HG02588 (cell line): ENCODE data around the gene ILDR2.

ENCODE experiments used
- ATAC-seq: cut with Tn5 transposase; IDR thresholded peaks from one replicate; pipeline ENCODE4 v1.9.1; 2021; ENCODE audit warnings: mild to moderate bottlenecking, moderate library complexity; ENCODE audit not compliant: unreplicated experiment

ILDR2 gene, protein sequence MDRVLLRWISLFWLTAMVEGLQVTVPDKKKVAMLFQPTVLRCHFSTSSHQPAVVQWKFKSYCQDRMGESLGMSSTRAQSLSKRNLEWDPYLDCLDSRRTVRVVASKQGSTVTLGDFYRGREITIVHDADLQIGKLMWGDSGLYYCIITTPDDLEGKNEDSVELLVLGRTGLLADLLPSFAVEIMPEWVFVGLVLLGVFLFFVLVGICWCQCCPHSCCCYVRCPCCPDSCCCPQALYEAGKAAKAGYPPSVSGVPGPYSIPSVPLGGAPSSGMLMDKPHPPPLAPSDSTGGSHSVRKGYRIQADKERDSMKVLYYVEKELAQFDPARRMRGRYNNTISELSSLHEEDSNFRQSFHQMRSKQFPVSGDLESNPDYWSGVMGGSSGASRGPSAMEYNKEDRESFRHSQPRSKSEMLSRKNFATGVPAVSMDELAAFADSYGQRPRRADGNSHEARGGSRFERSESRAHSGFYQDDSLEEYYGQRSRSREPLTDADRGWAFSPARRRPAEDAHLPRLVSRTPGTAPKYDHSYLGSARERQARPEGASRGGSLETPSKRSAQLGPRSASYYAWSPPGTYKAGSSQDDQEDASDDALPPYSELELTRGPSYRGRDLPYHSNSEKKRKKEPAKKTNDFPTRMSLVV

DNA sequence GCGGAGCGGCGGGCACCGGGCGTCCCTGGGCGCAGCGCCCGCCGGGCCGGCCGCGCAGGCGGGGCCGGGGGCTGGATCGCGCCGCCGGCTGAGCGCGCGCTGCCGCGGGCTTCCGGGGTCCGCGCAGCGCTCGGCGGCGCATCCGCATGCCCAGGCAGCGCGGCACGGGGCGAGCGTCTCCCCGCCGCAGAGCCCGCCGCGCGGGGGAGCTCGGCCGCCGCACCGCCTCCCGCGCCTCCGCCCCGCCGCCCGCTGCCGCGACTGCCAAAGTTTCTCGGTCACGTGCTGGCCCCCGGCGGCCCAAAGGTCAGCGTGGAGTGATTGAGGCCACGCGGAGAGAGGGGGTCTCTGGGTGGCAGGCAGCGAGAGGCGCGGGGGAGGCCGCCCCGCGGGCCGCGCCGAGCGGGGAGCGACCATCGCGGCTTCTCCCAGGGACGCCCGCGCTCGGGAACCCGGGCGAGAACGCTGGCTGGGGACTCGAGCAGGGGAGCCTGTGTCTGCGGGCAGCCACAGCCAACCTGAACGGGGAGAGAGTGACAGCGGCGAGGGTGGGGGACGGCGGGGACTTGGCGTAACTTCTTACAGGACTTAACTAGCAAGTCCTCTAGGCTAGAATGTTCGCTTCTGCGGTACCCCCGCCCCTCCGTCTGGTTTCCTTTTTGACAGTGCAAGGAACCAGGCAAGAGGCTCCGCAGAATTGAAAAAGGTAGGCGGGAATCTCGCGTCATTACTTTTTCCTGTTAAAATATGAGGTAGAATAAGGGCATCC is at the start of gene ILDR2:
Gene ILDR2, minus strand, starts transcription at position 180 of the 769 bp plus-strand sequence. CDS start 272 bp downstream, outside the sequence.
- peak; percentile 72 for ATAC-seq

DNA sequence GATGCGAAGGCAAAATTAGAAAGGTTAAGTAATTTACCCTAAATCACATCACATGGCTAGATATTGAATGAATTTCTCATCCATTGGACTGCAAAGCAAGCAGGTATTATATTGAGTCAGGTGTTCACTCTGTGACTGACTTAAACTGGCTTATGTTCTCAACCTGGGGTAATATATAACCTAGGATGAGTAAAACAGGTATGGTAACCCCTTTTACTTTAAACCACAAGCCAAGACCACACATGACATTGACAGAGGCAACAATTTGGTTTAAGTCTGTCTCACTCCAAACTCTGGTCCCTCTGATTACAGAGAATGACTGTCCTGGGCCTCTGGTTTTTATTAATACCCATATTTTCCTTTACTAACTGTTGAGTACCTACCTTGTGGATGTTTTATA is 47.0 kb upstream of the ILDR2 start:
- ATAC-seq, result no peak

DNA sequence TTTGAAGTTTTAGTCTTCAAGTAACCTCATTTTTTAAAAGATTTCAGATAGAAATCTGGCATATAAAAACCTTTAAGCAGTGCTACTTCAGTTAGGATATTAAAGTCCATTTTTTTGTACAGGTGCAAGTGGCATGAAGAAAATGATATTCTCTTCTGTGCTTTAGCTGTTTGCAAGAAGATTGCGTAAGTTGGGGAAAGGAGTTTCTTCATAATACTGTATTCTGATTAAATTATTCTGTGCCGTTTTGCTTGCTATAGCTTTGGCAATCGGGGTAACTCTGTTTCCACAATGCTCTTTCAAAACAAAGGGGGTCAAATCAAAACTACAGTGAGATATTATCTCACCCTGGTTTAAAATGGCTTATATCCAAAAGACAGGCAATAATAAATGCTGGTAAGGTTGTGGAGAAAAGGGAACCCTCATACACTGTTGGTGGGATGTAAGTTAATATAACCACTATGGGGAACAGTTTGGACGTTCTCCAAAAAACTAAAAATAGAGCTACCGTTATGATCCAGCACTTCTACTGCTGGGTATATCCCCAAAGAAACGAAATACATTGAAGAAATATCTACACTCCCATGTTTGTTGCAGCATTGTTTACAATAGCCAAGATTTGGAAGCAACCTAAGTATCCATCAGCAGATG is 40.9 kb upstream of the ILDR2 start:
- ATAC-seq, result no peak

DNA sequence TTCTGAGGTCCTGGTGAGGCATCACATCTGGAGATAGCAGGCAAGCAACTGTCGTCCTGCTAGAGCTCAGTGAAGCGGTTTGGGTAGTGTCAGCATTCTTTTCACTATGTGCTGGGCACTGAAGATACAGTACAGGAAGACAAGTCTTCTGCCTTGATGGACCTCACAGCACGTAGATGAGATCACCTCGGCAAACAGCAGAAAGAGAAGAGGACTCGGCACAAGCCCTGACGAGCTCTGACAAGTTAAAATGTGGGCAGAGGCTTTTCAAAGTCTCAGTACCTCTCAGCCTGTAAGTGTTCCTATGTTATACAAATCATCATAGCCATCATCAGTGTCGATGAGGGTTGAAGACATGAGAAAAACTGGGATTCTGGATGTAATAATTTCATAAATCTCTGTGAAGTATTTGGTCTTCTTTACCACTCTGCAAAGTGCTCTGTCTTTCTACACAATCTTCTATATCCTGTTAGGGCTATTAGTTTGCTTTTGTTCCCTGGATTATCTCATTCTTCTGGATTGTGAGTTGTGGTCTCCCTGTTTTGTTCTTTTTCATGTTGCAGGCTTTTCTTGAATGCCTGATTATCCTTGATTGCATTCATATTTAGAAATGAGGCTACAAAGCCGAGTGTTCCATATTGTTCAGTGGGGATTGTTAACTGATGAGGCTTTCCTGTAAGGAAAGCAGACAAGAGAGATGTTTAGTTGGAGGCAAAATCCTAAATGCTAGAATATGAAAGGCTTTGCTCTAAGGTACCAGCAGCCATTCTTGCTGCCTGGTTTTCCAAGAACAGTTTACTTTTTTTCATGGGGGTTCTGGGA is 38.0 kb upstream of the ILDR2 start:
- no peak for ATAC-seq

DNA sequence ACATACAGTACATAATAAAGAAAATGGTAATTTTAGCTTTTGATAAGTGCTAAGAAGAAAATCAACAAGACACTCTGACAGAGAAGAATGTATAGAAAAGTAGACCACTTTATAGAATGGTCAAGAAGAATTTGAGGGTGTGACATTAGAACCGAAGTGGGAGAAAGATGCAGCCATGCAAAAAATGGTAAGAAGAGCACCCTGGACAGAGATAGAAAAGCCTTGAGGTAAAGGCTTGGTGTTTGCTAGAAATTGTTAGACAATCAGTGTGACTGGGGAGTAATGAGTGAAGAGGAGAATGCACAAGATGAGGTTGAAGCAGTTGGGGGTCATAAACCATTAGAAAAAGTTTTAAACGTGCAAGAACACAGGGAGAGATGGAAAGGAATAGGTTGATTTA is 37.2 kb upstream of the ILDR2 start:
- ATAC-seq, result no peak

DNA sequence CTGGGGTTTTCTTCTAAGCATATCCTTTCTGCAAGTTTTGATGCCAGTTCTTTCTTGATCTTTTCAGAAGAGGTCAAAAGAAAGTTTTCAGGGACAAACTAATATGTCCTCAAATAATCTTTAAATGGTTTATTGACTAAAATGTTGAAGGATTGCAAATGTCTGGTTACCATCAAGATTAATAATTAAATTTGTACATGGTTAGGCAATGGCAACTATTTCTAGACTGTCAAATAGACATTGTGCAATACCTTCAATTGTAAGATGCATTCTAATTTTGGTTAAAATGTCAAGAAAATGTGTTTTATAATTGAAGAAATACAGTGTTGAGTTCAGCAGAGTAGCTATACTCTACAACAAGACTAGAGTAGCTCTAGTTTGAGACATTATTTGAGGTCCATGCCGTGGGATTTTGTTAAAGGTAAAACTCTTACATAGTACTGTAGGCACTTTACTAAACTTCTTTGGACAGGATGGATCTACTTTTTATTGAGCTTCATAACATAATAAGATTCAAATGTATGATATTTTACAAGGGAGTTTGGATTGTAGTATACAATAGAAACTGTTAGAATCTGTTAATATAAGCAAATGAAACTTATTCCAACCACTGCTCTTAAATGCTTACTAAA is 36.3 kb upstream of the ILDR2 start:
- ATAC-seq, result no peak

DNA sequence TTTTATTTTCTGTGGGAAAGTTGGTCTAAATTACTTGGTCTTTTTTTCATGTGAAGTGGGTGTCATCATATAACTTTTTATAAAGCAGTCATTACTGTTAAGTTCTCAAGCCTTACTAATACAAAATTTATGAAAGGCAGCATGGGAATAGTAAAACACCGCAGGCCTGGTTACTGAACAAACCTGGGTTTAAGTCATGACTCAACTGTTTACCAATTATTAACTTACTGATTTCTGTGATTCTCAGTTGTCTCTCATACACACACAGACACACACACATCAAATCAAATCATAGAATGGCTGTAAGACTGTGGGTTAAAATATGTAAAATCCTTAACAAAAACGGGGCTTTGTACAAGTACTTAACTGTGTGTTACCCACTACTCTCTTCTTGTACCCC is 28.4 kb upstream of the ILDR2 start:
- ATAC-seq, result no peak

DNA sequence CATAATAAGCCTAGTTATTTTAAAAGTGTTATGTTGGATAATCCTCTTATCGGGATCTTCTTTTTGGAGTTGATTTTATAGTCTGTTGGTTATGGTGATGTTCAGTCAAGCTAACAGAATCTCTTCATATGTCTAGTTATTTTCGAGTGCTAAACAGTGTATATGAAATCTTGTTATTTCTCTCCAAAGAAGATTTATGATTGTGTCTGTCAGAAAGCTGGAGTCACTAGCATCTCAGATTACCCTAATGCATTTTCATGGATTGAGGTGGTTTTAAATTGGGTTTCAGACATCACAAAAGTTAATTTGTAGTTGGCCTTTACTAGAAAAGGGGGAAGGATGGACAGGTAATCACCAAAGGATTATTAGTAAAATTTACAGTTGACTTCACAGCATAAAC is 27.0 kb upstream of the ILDR2 start:
- no peak for ATAC-seq

DNA sequence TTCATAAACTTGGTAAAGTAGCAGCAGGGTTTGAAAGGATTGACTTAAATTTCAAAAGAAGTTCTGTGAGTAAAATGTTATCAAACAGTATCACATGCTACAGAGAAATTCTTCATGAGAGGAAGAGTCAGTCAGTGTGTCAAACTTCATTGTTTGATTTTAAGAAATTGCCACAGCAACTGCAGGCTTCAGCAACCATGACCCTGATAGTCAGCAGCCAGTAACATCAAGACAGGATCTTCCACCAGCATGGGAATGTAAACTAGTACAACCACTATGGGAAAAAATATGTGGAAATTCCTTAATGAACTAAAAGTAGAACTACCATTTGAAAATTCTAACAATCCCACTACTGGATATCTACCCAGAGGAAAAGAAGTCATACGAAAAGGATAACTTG is 25.2 kb upstream of the ILDR2 start:
- ATAC-seq, result no peak

DNA sequence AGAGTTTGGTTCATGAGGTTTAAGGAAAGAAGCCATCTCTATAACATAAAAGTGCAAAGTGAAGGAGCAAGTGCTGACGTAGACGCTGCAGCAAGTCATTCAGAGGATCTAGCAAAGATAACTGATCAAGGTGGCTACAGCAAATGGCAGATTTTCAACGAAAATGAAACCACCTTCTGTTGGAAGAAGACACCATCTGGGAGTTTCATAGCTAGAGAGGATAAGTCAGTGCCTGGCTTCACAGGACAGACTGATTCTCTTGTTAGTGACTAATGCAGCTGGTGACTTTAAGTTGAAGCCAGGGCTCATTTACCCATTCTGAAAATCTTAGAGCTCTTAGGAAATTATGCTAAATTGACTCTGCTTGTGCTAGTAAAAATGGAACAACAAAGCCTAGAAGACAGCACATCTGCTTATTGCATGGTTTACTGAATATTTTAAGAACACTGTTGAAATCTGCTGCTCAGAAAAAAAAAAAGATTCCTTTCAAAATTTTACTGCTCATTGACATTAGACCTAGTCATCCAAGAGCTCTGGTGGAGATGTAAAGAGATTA is 24.2 kb upstream of the ILDR2 start:
- peak; percentile 47 for ATAC-seq

DNA sequence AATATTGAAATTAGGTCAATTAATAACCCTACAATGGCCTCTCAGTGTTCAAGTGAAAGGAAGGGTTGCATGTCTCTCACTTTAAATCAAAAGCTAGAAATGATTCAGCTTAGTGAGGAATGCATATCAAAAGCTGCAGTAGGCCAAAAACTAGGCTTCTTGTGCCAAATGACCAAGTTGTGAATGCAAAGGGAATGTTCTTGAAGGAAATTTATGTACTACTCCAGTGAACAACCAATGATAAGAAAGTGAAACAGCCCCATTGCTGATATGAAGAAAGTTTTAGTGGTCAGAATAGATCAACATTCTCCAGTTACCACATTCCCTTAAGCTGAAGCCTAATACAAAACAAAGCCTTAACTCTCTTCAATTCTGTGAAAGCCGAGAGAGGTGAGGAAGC is 23.7 kb upstream of the ILDR2 start:
- ATAC-seq, result no peak

DNA sequence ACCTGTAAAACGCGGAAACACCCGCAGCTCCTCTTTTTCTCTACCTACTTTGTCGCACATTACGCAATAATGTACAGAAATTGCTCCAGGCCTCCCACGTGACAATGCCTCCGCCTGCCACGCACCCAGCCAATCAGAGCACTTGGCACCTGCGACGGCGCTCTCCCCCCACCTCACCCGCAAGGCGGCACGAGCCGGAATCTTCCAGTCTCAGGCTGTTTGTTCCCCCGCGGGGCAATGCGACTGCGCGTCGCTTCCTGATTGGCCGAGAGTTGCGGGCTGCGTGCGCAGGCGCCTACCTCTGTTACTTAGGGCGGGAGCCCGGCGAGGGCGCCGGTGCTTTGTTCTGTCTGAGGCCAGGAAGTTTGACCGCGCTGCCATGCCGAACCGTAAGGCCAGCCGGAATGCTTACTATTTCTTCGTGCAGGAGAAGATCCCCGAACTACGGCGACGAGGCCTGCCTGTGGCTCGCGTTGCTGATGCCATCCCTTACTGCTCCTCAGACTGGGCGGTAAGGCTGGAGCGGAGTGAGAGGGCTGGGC is 13.7 kb upstream of the ILDR2 start, which contains the start of gene MAEL:
Gene MAEL, plus strand, starts transcription at position 307 of the 542 bp plus-strand sequence. Its CDS starts 73 bp downstream, at position 380.
- no peak for ATAC-seq

DNA sequence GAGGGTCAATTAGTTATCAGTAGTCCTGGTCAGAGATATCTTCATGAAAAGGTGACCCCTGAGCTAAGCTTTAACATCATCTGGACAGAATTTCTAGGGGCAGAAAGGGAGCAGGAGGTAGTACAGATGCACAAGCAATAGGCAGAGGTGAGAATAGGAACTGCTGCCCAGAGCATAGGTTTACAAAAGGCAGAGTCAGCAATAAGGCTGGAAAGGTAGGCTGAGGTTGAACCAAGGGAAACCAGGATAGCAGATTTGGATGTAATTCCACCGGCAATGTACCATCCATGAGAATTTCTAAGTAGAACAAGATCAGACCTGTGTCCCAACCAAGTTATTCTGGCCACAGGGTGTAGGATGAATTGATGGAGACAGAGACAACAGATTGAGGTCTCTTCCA is 6.2 kb upstream of the ILDR2 start:
- ATAC-seq, result no peak

DNA sequence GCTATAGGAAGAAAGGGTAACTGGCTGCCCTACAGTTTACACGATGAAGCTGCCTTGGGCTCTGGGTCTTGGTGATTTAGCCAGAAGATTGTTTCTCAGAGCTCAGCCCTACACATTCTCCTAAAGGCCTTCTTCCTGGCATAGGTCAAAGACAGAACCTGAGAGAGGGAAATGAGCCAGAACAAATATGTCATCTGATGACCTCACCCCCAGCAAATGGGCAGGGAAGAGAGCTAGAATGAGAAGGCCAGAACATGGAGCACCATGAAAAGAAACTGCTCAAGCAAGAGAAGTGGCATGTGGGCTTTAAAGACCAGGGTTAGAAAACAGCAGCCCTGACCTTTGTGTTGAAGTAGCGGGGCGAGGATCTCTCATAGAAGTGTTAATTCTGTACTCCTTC is 5.5 kb upstream of the ILDR2 start:
- no peak for ATAC-seq

DNA sequence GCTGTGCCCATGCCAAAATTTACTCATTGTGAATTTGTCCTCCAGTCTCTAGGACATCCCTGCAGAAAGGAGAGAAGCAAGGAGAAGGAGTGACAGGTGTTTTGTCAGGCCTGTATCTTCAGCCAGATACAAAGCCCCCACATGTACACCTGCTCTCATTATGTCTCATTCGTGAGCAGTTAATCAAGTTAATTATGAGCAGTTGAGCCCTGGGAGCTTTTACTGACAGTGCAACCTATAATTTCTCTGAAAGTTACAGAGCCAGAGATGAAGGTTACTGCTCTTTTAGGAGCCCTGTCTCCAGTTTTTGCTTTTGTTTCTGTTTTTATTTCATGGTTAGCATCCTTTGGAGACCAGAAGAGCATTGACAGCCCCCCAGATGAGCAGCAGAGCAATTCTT is 5.0 kb upstream of the ILDR2 start:
- ATAC-seq, result no peak

DNA sequence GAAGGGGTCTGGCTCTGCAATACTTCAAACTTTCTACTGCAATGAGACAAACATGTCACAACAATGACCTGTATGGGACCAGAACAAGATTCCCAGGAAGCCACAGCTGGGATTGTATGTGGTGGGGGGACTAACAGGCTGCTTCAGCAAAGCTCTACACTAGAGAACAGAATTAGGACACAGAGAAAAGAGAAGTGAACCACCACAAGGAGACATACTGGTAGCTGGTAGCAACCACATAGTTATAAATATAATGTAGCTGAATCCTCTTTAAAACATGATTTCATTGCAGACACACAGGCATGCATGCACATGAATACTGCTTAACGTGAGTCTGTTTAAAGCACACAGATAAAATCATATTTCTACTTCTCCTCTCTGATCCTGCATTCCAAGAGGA is 3.5 kb upstream of the ILDR2 start:
- peak; percentile 35 for ATAC-seq

DNA sequence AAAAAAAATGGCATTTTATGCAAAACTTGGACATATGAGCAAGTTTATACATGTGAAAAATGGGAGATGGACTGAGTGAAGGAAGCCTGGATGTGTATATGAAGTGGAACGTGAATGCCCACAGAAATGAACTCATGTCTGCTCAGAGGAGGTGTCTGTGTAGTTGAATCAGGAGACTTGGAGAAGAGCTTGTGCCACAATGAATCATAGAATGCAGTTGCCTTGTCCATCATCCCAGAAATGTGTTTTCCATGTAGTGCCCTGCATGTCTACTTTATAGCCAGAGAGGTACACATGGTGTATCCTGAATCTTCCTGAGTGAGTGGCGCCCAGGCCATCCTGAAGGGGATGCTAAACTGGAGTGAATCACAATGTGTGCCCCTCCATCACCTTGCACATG is 2.6 kb upstream of the ILDR2 start:
- ATAC-seq, result no peak

DNA sequence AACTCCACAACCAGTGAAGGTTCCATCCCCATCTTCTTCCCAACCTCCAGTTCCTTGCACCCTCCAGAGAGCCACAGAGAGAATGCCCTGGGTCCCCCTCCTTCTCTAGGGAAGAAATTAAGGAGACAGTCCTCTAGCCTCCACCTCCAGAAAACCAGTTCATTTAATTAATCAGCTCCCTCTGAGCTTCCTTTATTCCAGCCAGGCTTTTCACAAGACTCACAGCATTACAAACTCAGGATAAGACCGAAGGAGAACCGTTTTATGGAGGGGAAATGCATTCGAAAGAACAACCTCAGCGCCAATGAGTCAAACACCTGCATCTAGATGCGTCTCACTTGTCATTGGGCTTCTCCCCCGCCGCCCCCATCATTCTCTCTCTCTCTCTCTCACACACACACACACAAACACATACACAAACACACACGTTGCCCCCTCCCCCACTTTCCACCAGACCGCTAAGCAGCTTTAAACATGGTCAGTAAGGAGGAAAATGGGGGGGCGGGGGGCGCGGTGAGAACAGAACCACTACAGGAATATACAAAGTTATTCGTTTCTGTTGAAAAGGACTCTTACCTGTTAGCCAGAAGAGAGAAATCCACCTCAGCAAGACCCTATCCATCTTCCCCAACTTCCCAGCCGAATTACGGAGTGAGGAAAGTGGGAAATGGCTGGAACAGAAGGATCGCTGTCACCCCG is 544 bp downstream of the ILDR2 start:
- peak; percentile 3 for ATAC-seq

DNA sequence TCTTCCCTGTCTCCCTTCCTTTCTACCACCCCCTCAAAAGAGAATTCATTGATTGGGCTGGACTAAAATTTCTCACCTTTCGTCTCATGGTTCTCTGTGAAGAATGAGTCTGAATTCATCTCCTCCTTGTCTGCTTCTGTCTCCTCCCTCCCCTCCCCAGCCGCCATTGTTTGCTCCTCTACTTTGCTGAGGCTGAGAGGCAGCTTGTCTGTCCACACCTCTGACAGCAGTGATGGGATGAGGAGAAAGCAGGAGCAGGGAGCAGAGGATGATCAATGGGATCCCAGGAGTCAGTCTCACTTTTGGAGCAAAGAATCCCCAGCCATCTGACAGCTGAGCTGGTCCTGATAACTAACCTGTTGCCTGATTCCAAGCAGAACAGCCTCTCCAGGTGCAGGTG is 2.5 kb downstream of the ILDR2 start:
- no peak for ATAC-seq
